PFSK-1 (cell line): ENCODE measurements around the gene MPND.

Source experiments
- POLR2AphosphoS5 ChIP-seq: IDR thresholded peaks from 2 replicates; pipeline ENCODE4 v1.6.1; 2012; ENCODE audit warnings: low read depth, mild to moderate bottlenecking, control low read depth, low read length, moderate library complexity
- REST ChIP-seq, 2 experiments: IDR thresholded peaks; 2 replicates each; pipeline versions ENCODE4 v1.6.1 to v1.8.0; 2011 to 2012; ENCODE audit warnings: low read depth in 2 of 2, low read length in 2 of 2, control low read depth in 1 of 2, inconsistent platforms in 1 of 2, mild to moderate bottlenecking in 1 of 2, moderate library complexity in 1 of 2; ENCODE audit not compliant: insufficient read depth in 1 of 2
- SIN3A ChIP-seq: IDR thresholded peaks from 2 replicates; pipeline ENCODE4 v1.6.1; 2012; ENCODE audit warnings: mild to moderate bottlenecking, low read length, moderate library complexity, borderline replicate concordance; ENCODE audit not compliant: insufficient read depth
- TAF1 ChIP-seq: IDR thresholded peaks from 2 replicates; pipeline ENCODE4 v1.6.1; 2012; ENCODE audit warnings: low read length, control low read depth, borderline replicate concordance; ENCODE audit not compliant: insufficient read depth

- no peak for TF ChIP-seq POLR2AphosphoS5
- TF ChIP-seq REST (IDR thresholded peaks at IDR 0.05; ENCODE audit: insufficient read depth in 1 of 2, low read depth in 2 of 2, low read length in 2 of 2), result no peak
- TF ChIP-seq SIN3A, result no peak
- TF ChIP-seq TAF1, result no peak
Observed at GRCh38 chr19:4385291-4386040, 42.1 kb downstream of the MPND start.
